Lower lobe of right lung (tissue), 2 donors: ENCODE data around the gene TLK2. TPM values are rescaled to one million over a fixed set of nuclear protein-coding genes. Genes with fewer than 3 reads are reported as not detected.
A peak's percentile ranks its signal among the peaks of the same experiment; 100 is the strongest.
"Not testable (repeated sequence)": the region's sequence is repeated elsewhere in the genome, so short reads cannot be mapped to it uniquely, and the experiment has no call there.

Source experiments
- ATAC-seq, 2 donors: fragments of 200-7000 bp; cut with Tn5 transposase; one replicate each; pipeline ENCODE4 v1.9.1; 2020 to 2022; ENCODE audit warnings: mild to moderate bottlenecking in 2 of 2, moderate library complexity in 2 of 2
- DNase-seq: peaks from one replicate; pipeline ENCODE4 v3.0.0-alpha.2; 2020
- H3K27ac ChIP-seq: fragments of 200-600 bp; one replicate; pipeline ENCODE4 v1.8.0; 2022
- H3K27me3 ChIP-seq: fragments of 200-600 bp; one replicate; pipeline ENCODE4 v1.8.0; 2022; ENCODE audit warnings: low read depth
- H3K36me3 ChIP-seq: fragments of 200-600 bp; one replicate; pipeline ENCODE4 v1.8.0; 2022; ENCODE audit warnings: mild to moderate bottlenecking
- H3K4me1 ChIP-seq: fragments of 200-600 bp; one replicate; pipeline ENCODE4 v1.8.0; 2022
- H3K4me3 ChIP-seq: fragments of 200-600 bp; one replicate; pipeline ENCODE4 v1.8.0; 2022; ENCODE audit warnings: mild to moderate bottlenecking
- H3K9me3 ChIP-seq: fragments of 200-600 bp; one replicate; pipeline ENCODE4 v1.8.0; 2022
- intact Hi-C: fragments of 100-400 bp; cut with DNase I; formaldehyde crosslinking; loops from one replicate; pipeline ENCODE4 v1.11.0; 2022
- long read RNA-seq: library from polyadenylated mRNA; unstranded; transcript quantifications from one replicate; pipeline ENCODE4 v2.0.0, GENCODE V29; 2021
- total RNA-seq: library from RNA; stranded (reverse); fragmentation: NEBNext Ultra II Directional; extraction: Animal tissue kit (Norgen Biotek cat#: 25700); gene quantifications from one replicate; pipeline ENCODE4 v1.2.1, GENCODE V29; 2021
- TF ChIP-seq, protein P1 (sequence below): fragments of 200-600 bp; IDR thresholded peaks from one replicate; pipeline ENCODE4 v1.8.0; 2022; ENCODE audit warnings: antibody characterized with exemption, mild to moderate bottlenecking
- donor health status: DM: no; HTN: yes; CAD: no; lungs with severe emphysema.

The TLK2 gene
- total RNA-seq = 41.5 TPM
- long read RNA-seq, transcript TLK2-208 (1 exons, 3,536 nt) = major isoform, 6 of 39 reads
- long read RNA-seq, partial matches to known transcripts = 11 of 39 reads
- long read RNA-seq, other reads (novel, unspliced or antisense) = 15 of 39 reads

DNA sequence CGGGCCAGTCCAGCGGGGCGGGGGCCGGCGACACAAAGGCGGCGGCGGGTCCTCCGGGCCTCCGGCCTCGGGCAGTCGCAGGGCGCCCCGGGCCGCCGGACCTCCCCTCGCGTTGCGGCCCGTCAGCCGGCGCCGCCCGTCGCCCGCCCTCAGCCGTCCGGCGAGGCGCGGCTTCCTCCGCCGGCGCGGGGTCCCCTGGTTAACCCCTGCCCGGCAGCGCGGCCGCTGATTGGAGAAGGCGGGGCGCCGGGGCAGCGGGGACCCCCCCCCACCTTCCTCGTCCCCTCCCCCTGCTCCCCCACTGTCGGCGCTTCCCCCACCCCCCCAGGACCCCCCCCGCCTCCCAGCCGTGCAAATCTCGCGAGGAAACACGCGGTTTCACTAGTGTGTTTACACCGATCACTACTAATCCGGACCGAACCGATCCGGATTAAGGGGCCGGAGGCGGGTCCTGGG lies at the start of gene TLK2:
TSS of gene TLK2 (plus strand) at position 402 of the 456 bp plus-strand sequence. CDS start 2,301 bp downstream, outside the sequence.
- no peaks in the 10 kb centered on the region for H3K9me3 ChIP-seq
- intact Hi-C loops = no loop called here

DNA sequence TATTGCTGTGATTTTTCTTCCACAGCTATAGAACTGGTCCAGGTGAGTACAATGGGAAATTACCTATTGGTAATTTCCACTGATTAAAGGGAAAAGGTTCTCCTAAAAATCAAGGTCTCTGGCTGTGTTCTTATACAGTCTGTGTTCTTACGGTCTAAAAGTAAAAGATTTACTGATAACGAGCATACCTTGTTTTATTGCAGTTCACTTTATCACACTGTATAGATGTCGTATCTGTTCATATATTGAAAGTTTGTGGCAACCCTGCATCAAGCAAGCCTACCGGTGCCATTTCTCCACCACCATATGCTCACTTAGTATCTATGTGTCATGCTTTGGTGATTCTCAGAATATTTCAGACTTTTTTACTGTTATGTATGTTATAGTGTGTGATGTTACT lies 43.4 kb upstream of the TLK2 start:
- DNase-seq, ATAC-seq, intact Hi-C loops, H3K27ac ChIP-seq, H3K9me3 ChIP-seq, H3K4me3 ChIP-seq, H3K4me1 ChIP-seq, H3K27me3 ChIP-seq: not testable (repeated sequence)
- H3K36me3 ChIP-seq = peaks cover 34% of the 10 kb centered on the region

More for the DNA sequence above, at the start of gene TLK2:
- peak within 1 kb of the TSS; percentile 86 for H3K27ac ChIP-seq
- H3K4me3 ChIP-seq = peak within 1 kb of the TSS; percentile 65
- TF ChIP-seq, protein P1, sequence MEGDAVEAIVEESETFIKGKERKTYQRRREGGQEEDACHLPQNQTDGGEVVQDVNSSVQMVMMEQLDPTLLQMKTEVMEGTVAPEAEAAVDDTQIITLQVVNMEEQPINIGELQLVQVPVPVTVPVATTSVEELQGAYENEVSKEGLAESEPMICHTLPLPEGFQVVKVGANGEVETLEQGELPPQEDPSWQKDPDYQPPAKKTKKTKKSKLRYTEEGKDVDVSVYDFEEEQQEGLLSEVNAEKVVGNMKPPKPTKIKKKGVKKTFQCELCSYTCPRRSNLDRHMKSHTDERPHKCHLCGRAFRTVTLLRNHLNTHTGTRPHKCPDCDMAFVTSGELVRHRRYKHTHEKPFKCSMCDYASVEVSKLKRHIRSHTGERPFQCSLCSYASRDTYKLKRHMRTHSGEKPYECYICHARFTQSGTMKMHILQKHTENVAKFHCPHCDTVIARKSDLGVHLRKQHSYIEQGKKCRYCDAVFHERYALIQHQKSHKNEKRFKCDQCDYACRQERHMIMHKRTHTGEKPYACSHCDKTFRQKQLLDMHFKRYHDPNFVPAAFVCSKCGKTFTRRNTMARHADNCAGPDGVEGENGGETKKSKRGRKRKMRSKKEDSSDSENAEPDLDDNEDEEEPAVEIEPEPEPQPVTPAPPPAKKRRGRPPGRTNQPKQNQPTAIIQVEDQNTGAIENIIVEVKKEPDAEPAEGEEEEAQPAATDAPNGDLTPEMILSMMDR = no peak
- DNase-seq = peak; percentile 85
- peaks cover 34% of the 10 kb centered on the region for H3K4me1 ChIP-seq
- peak; percentile 87 to 91 for ATAC-seq
- no peaks in the 10 kb centered on the region for H3K27me3 ChIP-seq
- H3K36me3 ChIP-seq = peaks cover 21% of the 10 kb centered on the region

DNA sequence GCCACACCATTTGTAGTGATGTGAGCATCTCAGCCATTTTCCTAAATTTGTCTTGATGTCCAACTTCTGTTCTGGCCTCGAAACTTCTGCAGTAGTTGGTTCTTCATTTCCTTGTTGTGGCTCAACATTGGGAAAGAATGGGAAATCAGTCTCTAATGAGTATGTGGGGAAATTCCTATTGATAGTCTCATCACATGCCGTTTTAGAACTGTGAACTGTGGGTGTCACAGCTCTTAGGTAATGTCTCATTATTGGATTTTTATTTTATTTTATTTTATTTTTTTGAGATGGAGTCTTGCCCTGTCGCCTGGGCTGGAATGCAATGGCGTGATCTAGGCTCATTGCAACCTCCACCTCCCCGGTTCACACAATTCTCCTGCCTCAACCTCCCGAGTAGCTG lies 37.4 kb upstream of the TLK2 start:
- peaks cover 69% of the 10 kb centered on the region for H3K36me3 ChIP-seq
- intact Hi-C loops, ATAC-seq: not testable (repeated sequence)

DNA sequence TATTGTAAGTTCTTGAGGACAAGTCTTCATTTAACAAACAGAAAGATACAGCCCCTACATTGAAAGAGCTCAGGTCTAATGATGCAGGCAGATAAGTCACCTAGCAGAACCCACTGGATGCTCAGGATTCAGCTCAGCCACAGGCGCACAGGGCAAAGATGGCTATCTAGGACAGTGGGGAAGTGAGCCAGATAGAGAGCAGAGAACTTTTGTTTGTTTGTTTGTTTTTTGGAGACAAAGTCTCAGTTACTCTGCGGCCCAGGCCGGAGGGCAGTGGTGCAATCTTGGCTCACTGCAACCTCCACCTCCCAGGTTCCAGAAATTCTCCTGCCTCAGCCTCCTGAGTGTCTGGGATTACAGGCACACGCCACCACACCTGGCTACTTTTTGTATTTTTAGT lies 34.6 kb upstream of the TLK2 start:
- Histone ChIP-seq H3K36me3 (peaks cover 91% of the 10 kb centered on the region), H3K4me3 (no peak overlapping the region), H3K27me3 (no peaks in the 10 kb centered on the region), H3K4me1 (no peaks in the 10 kb centered on the region), H3K9me3 (no peaks in the 10 kb centered on the region), H3K27ac (no peak overlapping the region)
- ATAC-seq (no peak), DNase-seq (no peak)
- TF ChIP-seq, protein P1 = no peak
- intact Hi-C loops = no loop called here

More for the DNA sequence above, 37.4 kb upstream of the TLK2 start:
- not testable (repeated sequence) for H3K9me3 ChIP-seq, H3K4me3 ChIP-seq, H3K4me1 ChIP-seq, H3K27me3 ChIP-seq, H3K27ac ChIP-seq, DNase-seq

DNA sequence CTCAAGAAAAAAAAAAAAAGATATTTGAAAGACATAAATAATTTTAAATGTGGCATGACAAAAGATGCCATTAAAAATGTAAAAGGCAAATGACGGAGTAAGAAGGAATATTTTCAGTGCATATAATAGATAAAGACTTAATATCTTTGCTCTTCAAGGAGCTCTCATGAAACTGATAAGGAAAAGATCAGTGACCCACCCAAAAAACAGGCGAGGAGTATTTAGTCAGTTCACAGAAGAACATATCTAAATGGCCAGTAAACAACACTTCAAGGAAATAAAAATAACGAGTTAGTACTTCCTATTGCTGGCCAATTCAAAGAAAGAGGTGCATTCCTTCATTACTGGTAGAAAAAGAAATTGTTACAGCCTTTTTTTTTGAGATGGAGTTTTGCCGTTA lies 32.8 kb upstream of the TLK2 start:
- intact Hi-C loops, H3K4me3 ChIP-seq, H3K4me1 ChIP-seq, DNase-seq, H3K27me3 ChIP-seq, H3K9me3 ChIP-seq, ATAC-seq, H3K27ac ChIP-seq: not testable (repeated sequence)
- H3K36me3 ChIP-seq = peaks cover 87% of the 10 kb centered on the region

- intact Hi-C loops, DNase-seq, H3K4me3 ChIP-seq, H3K27ac ChIP-seq, H3K9me3 ChIP-seq, H3K27me3 ChIP-seq, H3K4me1 ChIP-seq: not testable (repeated sequence)
- ATAC-seq = peak in 1 of 2 donors; percentile 38
- peaks cover 23% of the 10 kb centered on the region for H3K36me3 ChIP-seq
Measured at GRCh38 chr17:62452195-62452594, 26.4 kb upstream of the TLK2 start.

DNA sequence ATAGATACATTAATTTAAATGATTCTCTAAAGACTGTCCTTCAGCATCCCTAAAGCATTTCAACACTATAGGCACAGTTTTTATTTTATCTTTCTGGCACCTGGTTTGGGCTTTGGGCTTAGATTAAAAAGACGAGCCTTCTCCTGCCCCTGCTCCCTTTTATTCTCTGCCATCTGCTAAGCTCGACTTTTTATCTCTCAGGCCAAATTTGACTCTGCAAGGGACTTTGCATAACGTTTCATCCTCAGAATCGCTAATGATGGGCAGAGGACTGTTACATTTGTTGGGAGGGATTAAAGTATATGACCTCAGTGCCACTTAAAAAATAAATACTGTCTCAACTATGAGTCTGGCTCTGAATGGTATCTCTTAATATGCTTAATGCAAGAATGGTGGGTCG lies 25.6 kb upstream of the TLK2 start:
- H3K27me3 ChIP-seq, H3K4me3 ChIP-seq, H3K4me1 ChIP-seq, intact Hi-C loops, ATAC-seq, DNase-seq, H3K9me3 ChIP-seq, H3K27ac ChIP-seq: not testable (repeated sequence)
- H3K36me3 ChIP-seq = peaks cover 14% of the 10 kb centered on the region

- H3K27ac ChIP-seq, H3K36me3 ChIP-seq, DNase-seq, H3K4me1 ChIP-seq, intact Hi-C loops, H3K27me3 ChIP-seq, H3K9me3 ChIP-seq, ATAC-seq, H3K4me3 ChIP-seq: not testable (repeated sequence)
Measured at GRCh38 chr17:62453656-62454055, 25.0 kb upstream of the TLK2 start.

GRCh38 chr17:62454111-62454510 lies 24.5 kb upstream of the TLK2 start:
- H3K4me3 ChIP-seq, ATAC-seq, H3K36me3 ChIP-seq, intact Hi-C loops, H3K27me3 ChIP-seq, H3K4me1 ChIP-seq, H3K9me3 ChIP-seq, DNase-seq, H3K27ac ChIP-seq: not testable (repeated sequence)
